ENCODE data around the gene YPEL4.
"Not testable (repeated sequence)": the region's sequence is repeated elsewhere in the genome, so short reads cannot be mapped to it uniquely, and the experiment has no call there.

YPEL4 gene, protein sequence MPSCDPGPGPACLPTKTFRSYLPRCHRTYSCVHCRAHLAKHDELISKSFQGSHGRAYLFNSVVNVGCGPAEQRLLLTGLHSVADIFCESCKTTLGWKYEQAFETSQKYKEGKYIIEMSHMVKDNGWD

GRCh38 chr11:57649826-57650738 is at the start of gene YPEL4:
Gene YPEL4, minus strand, starts transcription at chr11:57649912. Its CDS starts 2,805 bp downstream, at chr11:57647107.
- DNase-seq, result peak; percentile 62

DNA sequence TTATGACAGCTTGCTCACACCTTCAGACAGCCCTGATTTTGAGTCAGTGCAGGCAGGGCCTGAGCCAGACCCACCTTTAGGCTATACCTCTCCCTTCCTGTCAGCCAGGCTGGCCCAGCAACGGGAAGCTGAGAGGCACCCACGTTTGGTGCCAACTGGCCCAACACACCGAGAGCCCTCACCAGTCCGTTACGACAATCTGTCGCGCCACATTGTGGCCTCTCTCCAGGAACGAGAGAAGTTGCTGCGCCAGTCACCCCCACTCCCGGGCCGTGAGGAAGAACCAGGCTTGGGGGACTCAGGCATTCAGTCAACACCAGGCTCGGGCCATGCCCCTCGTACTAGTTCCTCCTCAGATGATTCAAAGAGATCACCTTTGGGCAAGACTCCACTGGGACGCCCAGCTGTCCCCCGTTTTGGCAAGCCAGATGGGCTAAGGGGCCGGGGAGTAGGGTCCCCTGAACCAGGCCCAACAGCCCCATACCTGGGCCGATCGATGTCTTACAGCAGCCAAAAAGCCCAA is 49.2 kb upstream of the YPEL4 start:
- DNase-seq, result no peak

- DNase-seq, result not testable (repeated sequence)
These were observed 40.8 kb upstream of the YPEL4 start for GRCh38 chr11:57690474-57690873.

DNA sequence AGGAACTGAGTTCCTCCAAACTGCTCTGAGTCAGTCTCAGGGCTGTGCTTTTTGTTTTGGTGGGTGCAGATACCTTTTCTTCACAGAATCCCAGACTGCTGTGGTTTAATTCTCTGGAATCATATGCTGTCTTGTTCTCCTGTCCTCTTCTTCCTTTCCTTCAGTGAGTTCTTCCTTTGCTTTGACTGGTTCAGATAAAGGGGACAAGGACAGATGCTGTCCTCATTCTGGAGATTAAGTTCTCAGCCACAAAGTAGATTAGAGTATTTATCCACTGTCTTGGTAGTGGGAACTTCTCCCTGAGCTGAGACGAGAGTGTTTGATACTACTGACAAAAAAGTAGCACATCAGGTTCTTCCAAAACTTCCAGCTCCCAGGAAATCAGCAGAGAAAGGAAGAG is 31.5 kb upstream of the YPEL4 start:
- DNase-seq, result no peak

- DNase-seq, result no peak
These were observed 30.8 kb upstream of the YPEL4 start for GRCh38 chr11:57680552-57680874.

DNA sequence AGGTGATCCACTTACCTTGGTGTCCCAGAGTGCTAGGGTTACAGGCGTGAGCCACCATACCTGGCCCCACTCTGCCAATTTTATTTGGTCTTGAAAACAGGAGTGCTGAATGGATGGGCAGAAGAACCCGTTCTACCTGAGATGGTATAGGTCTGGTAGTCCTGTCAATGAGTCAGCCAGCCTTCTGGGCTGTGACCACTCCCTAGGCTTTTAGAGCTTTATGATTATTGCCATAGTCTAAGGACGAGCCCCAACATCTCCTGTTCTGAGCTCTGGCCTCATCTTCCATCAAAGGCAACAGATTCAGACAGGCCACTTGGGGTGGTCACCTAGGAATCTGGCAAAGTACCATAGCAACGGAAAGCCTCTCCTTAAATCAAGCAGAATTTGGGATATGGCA is 29.7 kb upstream of the YPEL4 start:
- no peak for DNase-seq

- DNase-seq, result no peak
These were observed 25.6 kb upstream of the YPEL4 start for GRCh38 chr11:57675176-57675941.

GRCh38 chr11:57674251-57674650 is 24.5 kb upstream of the YPEL4 start:
- no peak for DNase-seq

GRCh38 chr11:57668434-57668782 is 18.7 kb upstream of the YPEL4 start:
- DNase-seq, result no peak

GRCh38 chr11:57667736-57668433 is 18.2 kb upstream of the YPEL4 start, which contains the start of gene ZDHHC5:
Gene ZDHHC5, plus strand, starts transcription at chr11:57668114. Its CDS starts 4,977 bp downstream, at chr11:57673091.
- DNase-seq, result peak; percentile 99

DNA sequence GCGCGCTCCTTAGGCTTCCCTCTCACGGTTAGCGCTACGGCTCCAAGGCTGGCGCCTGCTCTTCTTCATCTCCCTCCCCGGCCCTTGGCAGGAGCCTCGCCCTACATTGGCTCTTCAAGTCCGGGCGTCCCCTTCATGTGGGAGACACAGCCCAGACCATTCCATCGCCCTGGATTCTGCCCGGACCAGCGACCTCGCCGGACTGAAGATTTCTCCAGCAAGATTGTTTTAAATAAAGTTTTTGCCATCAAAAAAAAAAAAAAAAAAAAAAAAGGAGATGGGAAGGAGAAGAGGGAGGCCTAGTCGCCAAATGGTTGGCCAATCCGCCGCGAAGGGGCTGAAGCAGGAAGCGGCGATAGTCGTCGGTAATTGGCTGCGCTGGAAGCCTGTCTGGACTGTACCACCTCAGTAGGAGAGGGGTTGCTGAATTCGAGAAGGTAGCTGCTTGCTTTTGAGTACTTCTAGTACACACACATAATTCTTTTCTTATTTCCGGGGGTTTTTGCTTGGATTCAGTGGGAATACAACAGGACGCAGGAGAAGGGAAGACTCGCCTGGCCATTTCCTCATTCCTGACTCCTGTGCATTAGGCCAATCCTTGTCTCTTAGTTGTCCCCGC is 17.5 kb upstream of the YPEL4 start:
- peak; percentile 92 for DNase-seq

GRCh38 chr11:57663975-57664374 is 14.3 kb upstream of the YPEL4 start:
- DNase-seq, result no peak

GRCh38 chr11:57662893-57663292 is 13.2 kb upstream of the YPEL4 start:
- DNase-seq, result no peak

GRCh38 chr11:57659669-57660068 is 10.0 kb upstream of the YPEL4 start:
- no peak for DNase-seq

DNA sequence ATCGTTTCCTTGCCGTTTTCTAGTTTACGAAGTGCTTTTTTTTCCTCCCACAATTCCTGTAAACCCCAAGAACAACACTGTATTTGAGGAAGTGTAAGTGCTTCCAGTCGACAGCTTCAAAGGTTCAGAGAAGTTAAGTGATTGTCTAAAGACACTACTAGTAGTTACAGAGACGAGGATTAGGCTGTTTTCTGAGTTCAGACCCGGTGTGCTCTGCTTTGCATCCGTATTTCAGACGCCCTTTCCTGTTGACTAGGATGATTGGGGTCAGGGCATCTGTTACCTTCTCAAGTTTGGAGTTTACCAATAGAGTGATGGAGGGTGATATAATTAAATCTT is 8.3 kb upstream of the YPEL4 start:
- DNase-seq, result no peak

DNA sequence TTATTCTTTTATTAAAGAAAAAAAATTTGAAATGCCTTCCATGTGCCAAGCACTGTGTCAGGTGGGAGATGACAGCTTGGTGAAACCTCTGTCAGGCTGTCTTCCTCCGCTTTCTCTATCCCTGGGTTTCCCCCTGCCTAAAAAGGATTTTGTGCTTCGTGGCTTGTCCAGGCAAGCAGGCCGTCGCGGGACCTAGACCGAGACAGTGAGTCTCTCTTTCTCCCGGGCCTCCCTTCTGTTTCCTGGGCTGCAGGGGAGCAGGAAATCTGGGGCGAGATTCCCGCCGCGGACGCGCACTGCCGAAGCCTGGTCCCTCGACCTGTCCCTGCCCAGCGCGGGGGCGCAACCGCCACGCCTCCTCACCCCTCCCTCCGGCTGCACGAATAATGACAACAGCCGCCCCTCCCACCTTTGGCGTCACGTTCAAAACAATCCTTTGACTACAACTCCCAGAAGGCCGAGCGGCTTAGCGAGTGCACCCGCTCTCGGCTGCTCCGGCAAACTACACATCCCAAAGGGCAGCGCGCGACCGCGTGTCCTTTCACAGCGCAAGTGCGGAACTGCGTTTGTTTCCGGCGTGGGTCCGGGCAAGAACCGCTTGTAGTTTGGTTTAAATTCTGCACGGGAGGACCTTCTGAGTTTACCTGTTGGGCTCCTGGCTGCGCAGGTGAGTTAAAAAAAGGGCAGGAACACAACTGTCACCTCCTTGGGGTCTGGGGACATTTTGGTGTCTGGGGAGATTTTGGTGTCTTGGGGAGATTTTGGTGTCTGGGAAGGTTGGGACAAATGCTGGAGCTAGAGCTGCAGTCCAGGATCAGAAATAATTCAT is 7.7 kb upstream of the YPEL4 start, which contains the start of gene CLP1:
CLP1 (plus strand) TSS at position 569 of the 829 bp plus-strand sequence. CDS start 1,715 bp downstream, outside the sequence.
- peak; percentile 99 for DNase-seq

DNA sequence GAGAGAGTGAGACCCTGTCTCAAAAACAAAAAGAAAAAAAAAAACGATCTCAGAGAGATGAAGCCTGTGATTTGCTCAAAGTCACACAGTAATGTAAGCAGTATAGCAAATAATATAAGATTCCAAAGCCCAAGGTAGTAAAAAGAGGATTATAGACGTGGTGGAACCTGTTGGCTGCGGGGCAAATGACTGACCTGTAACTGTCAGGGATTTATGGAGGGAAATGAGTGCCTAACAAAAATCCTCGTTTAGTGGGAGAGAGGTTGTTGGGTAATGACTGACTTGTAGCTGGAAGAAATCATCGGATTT is 7.1 kb upstream of the YPEL4 start:
- DNase-seq, result no peak

GRCh38 chr11:57653163-57653562 is 3.5 kb upstream of the YPEL4 start:
- no peak for DNase-seq

DNA sequence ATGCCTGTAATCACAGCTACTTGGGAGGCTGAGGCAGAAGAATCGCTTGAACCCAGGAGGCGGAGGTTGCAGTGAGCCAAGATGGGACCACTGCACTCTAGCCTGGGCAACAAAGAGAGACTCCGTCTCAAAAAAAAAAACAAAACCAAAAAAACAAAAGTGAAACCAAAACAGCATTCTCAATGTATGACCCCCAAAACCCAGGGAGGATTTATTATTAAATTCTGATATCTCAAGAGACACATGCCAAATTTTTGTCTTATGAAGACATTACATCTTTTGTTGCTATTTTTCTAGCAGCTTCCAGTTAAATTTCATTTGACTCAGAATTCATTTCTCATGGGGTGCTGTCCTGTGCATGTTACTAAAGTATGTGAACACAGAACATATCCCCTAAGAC is 3.0 kb upstream of the YPEL4 start:
- DNase-seq, result no peak

- peak; percentile 20 for DNase-seq
These were observed 2.5 kb upstream of the YPEL4 start for GRCh38 chr11:57652230-57652629.

- DNase-seq, result no peak
These were observed 1.7 kb upstream of the YPEL4 start for GRCh38 chr11:57651408-57651807.

DNA sequence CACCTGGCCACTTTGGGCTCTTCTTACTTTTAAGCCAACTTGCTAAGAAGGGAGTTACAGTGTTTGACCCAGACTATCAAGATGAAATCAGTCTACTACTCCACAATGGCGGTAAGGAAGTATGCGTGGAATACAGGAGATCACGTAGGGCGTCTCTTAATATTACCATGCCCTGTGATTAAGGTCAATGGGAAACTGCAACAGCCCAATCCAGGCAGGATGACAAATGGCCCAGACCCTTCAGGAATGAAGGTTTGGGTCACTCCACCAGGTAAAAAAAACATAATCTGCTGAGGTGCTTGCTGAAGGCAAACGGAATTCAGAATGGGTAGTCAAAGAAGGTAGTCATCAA is 1.0 kb upstream of the YPEL4 start:
- DNase-seq, result no peak

All from activated naive CD4-positive, alpha-beta T cell treated with anti-CD3 and anti-CD28 coated beads, Interleukin-2, amount 50 U/mL, for 16 hours (primary cell).